ENCODE measurements around the gene NEURL1B. TPM values are rescaled to one million over a fixed set of nuclear protein-coding genes. Genes with fewer than 3 reads are reported as not detected.
A peak's percentile ranks its signal among the peaks of the same experiment; 100 is the strongest.

The NEURL1B gene
- total RNA-seq, 1 donor from 2014 or later, result 6.1 TPM

GRCh38 chr5:172594431-172594830 is 46.6 kb upstream of the NEURL1B start:
- no peak for TF ChIP-seq CTCF (conservative IDR thresholded peaks at IDR 0.05)
- peaks cover 3% of the 10 kb centered on the region for H3K4me1 Mint-ChIP-seq
- H3K36me3 Mint-ChIP-seq (ENCODE audit: low read depth), result no peaks in the 10 kb centered on the region
- no peak overlapping the region for H3K4me3 Mint-ChIP-seq
- peak overlapping the region; percentile 50 for H3K27ac Mint-ChIP-seq (ENCODE audit: unreplicated experiment)
- H3K9me3 Mint-ChIP-seq, result peaks cover 4% of the 10 kb centered on the region
- DNase-seq (ENCODE audit: low read depth, low spot score), result no peak
- H3K27me3 Mint-ChIP-seq (ENCODE audit: low read depth), result no peaks in the 10 kb centered on the region

DNA sequence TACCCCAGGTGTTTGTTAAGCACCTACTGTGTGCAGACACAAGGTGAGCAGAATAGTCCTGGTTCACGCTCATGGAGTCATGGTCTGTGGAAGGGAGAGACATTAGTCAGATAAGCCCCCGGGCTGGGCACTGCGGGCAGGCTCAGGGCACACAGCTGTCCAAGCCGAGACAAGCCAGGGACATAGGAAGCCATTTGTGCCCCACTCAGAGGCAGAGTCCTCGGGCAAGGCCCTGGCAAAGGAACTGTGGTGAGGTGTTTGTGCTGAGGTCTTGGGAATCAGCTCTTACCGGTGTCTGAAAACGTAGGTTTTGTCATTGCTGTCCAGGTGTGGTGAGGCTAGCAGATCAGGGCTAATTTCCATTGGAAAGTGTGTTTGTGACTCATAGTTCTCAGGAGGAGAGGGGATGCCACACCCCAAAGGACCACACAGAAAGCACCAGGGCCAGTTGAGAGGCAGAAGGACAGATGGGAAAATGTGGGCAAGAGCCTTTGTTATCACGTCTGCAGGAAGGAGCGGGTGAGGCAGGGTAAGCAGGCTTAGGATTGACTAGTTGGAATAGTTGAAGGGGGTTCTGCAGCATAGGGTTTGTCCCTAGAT is 46.1 kb upstream of the NEURL1B start:
- Mint-ChIP-seq H3K27me3 (ENCODE audit: low read depth) (no peaks in the 10 kb centered on the region), H3K4me1 (peaks cover 3% of the 10 kb centered on the region), H3K36me3 (ENCODE audit: low read depth) (no peaks in the 10 kb centered on the region), H3K27ac (ENCODE audit: unreplicated experiment) (no peak overlapping the region), H3K9me3 (peaks cover 4% of the 10 kb centered on the region), H3K4me3 (no peak overlapping the region)
- no peak for DNase-seq (ENCODE audit: low read depth, low spot score)
- no peak for TF ChIP-seq CTCF (conservative IDR thresholded peaks at IDR 0.05)

GRCh38 chr5:172595596-172596455 is 45.2 kb upstream of the NEURL1B start:
- Mint-ChIP-seq H3K4me3 (no peak overlapping the region), H3K9me3 (peaks cover 4% of the 10 kb centered on the region), H3K36me3 (ENCODE audit: low read depth) (no peaks in the 10 kb centered on the region), H3K27me3 (ENCODE audit: low read depth) (no peaks in the 10 kb centered on the region), H3K4me1 (peaks cover 3% of the 10 kb centered on the region), H3K27ac (ENCODE audit: unreplicated experiment) (no peak overlapping the region)
- DNase-seq (ENCODE audit: low read depth, low spot score), result no peak
- no peak for TF ChIP-seq CTCF (conservative IDR thresholded peaks at IDR 0.05)

DNA sequence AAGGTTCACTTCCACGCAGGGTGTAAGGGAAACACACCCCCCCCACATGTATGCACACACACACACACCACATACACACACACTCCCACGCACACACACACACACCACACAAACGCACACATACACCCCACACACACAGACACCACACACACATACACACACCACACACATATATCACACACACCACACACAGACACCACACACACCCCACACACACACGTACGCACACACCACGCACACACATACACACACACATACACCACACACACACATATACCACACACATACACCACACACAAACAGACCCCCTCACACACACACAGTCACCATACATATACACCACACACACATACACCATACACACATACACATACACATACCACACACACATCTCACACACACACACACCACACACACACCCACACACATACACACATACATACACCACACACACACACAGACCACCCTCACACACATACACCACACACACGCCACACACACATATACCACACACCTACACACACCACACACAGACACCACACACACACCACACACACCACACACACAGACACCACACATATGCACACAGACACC is 44.3 kb upstream of the NEURL1B start:
- TF ChIP-seq CTCF (conservative IDR thresholded peaks at IDR 0.05), result no peak
- H3K27ac Mint-ChIP-seq (ENCODE audit: unreplicated experiment), result peak overlapping the region; percentile 91
- peaks cover 4% of the 10 kb centered on the region for H3K9me3 Mint-ChIP-seq
- peaks cover 6% of the 10 kb centered on the region for H3K4me1 Mint-ChIP-seq
- no peaks in the 10 kb centered on the region for H3K36me3 Mint-ChIP-seq (ENCODE audit: low read depth)
- H3K27me3 Mint-ChIP-seq (ENCODE audit: low read depth), result no peaks in the 10 kb centered on the region
- DNase-seq (ENCODE audit: low read depth, low spot score), result no peak
- no peak overlapping the region for H3K4me3 Mint-ChIP-seq

GRCh38 chr5:172597755-172598155 is 43.3 kb upstream of the NEURL1B start:
- Mint-ChIP-seq H3K9me3 (peaks cover 4% of the 10 kb centered on the region), H3K4me1 (peaks cover 16% of the 10 kb centered on the region), H3K27me3 (ENCODE audit: low read depth) (no peaks in the 10 kb centered on the region), H3K4me3 (no peak overlapping the region), H3K27ac (ENCODE audit: unreplicated experiment) (no peak overlapping the region), H3K36me3 (ENCODE audit: low read depth) (no peaks in the 10 kb centered on the region)
- DNase-seq (ENCODE audit: low read depth, low spot score), result no peak
- no peak for TF ChIP-seq CTCF (conservative IDR thresholded peaks at IDR 0.05)
